ENCODE results near the gene WDR70. TPM values are rescaled to one million over a fixed set of nuclear protein-coding genes. Genes with fewer than 3 reads are reported as not detected.

Gene WDR70
- total RNA-seq, 2 donors from 2014 or later = 18.0 to 25.3 TPM

- no peak overlapping the region for H3K27ac ChIP-seq
- peaks cover 12 to 17% of the 10 kb centered on the region in 2 donors for H3K4me1 ChIP-seq (ENCODE audit: control insufficient read depth in 1 of 2, low read depth in 2 of 2)
- no peaks in the 10 kb centered on the region for H3K9me3 ChIP-seq
- ATAC-seq (ENCODE audit: insufficient number of reproducible peaks, low FRiP score, low read depth) (no peak), DNase-seq (ENCODE audit: low spot score) (no peak)
- no peaks in the 10 kb centered on the region for H3K27me3 ChIP-seq (replicated peaks; ENCODE audit: insufficient read depth)
- TF ChIP-seq CTCF (IDR thresholded peaks at IDR 0.05) = no peak
- H3K4me3 ChIP-seq = no peak overlapping the region
- H3K36me3 ChIP-seq = no peaks in the 10 kb centered on the region
These were observed 342.3 kb downstream of the WDR70 start for GRCh38 chr5:37721447-37721871.

DNA sequence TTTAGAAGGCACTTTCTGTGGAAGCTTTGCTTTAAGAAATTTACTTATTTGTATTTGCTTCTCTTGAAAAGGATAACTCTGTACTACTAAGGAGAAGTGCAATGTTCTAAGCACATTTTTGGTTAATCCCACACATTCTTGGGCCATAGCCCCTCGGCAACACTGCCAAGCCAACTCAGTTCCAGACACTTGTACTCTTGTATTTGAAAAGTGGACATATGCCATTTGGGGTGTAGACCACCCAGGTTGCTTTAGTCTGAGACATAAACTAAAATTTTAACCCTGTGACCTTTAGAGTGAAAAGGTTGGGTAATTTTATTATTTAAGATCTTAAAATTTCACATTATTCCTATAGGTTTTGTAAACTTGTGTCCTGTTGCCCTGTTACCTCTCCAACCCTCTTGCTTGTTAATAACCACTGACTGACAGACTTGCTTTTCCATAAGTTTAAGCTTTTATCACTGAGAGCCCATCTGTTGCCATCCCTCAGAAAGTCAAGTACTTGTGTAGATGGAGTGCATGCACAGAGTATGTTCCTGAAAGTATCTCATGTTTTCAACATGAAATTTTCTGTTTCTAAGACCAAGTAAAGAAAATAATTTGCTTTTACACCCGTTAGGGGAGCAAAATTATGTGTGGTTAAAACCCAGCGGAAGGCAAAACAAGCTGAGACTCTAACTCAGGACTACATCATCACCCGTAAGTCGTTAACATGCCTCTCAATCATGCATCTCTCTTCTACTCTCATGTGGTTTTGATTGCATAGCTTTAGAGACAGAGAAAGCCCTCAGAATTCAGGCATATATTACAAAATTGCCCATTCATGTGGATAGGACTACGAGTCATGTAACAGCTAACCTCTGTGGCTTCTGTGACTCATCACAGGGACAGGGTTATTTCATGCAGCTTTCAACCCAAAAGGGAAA is 343.4 kb downstream of the WDR70 start:
- no peak for TF ChIP-seq CTCF (IDR thresholded peaks at IDR 0.05)
- Histone ChIP-seq H3K36me3 (peaks cover 3% of the 10 kb centered on the region), H3K4me1 (ENCODE audit: control insufficient read depth in 1 of 2, low read depth in 2 of 2) (peaks cover 7 to 10% of the 10 kb centered on the region in 2 donors), H3K9me3 (no peaks in the 10 kb centered on the region), H3K27me3 (replicated peaks; ENCODE audit: insufficient read depth) (no peaks in the 10 kb centered on the region), H3K4me3 (no peak overlapping the region), H3K27ac (no peak overlapping the region)
- ATAC-seq (ENCODE audit: insufficient number of reproducible peaks, low FRiP score, low read depth) (no peak), DNase-seq (ENCODE audit: low spot score) (no peak)

- H3K27ac ChIP-seq = no peak overlapping the region
- ATAC-seq (ENCODE audit: insufficient number of reproducible peaks, low FRiP score, low read depth) (no peak), DNase-seq (ENCODE audit: low spot score) (no peak)
- peaks cover 2 to 3% of the 10 kb centered on the region in 2 donors for H3K4me1 ChIP-seq (ENCODE audit: control insufficient read depth in 1 of 2, low read depth in 2 of 2)
- TF ChIP-seq CTCF (IDR thresholded peaks at IDR 0.05) = no peak
- H3K27me3 ChIP-seq (replicated peaks; ENCODE audit: insufficient read depth) = no peaks in the 10 kb centered on the region
- peaks cover 3% of the 10 kb centered on the region for H3K36me3 ChIP-seq
- no peaks in the 10 kb centered on the region for H3K9me3 ChIP-seq
- H3K4me3 ChIP-seq = no peak overlapping the region
These were observed 344.2 kb downstream of the WDR70 start for GRCh38 chr5:37723162-37723961.

- DNase-seq (ENCODE audit: low spot score) (no peak), ATAC-seq (ENCODE audit: insufficient number of reproducible peaks, low FRiP score, low read depth) (no peak)
- H3K27me3 ChIP-seq (replicated peaks; ENCODE audit: insufficient read depth) = no peaks in the 10 kb centered on the region
- no peak overlapping the region for H3K27ac ChIP-seq
- H3K4me3 ChIP-seq = no peak overlapping the region
- H3K36me3 ChIP-seq = peaks cover 3% of the 10 kb centered on the region
- TF ChIP-seq CTCF (IDR thresholded peaks at IDR 0.05) = no peak
- no peaks in the 10 kb centered on the region for H3K9me3 ChIP-seq
- no peaks in the 10 kb centered on the region for H3K4me1 ChIP-seq (ENCODE audit: control insufficient read depth in 1 of 2, low read depth in 2 of 2)
These were observed 345.4 kb downstream of the WDR70 start for GRCh38 chr5:37724395-37725125.

Measured in thoracic aorta (tissue), 2 donors.